ENCODE results near the gene MIA3. TPM values are rescaled to one million over a fixed set of nuclear protein-coding genes. Genes with fewer than 3 reads are reported as not detected.

The MIA3 gene
- total and polyA plus RNA-seq, 2 experiments from 2014 or later = 32.7 to 40.0 TPM

GRCh38 chr1:222620566-222620965, 2.7 kb downstream of the MIA3 start:
- Histone ChIP-seq H3K4me3 (no peak overlapping the region), H2AFZ (no peak overlapping the region)

More at GRCh38 chr1:222620566-222620965, 2.7 kb downstream of the MIA3 start:
- DNase-seq (ENCODE audit: low spot score) (no peak), ATAC-seq (no peak)
- Histone ChIP-seq H3K4me1 (ENCODE audit: insufficient read depth) (peaks cover 18% of the 10 kb centered on the region), H3K79me2 (replicated peaks; ENCODE audit: insufficient read depth) (peaks cover 40% of the 10 kb centered on the region), H3K27me3 (ENCODE audit: insufficient read depth) (no peaks in the 10 kb centered on the region), H3K4me2 (no peak overlapping the region), H4K20me1 (replicated peaks; ENCODE audit: insufficient read depth) (peaks cover 10% of the 10 kb centered on the region), H3K9me2 (ENCODE audit: insufficient read depth) (no peaks in the 10 kb centered on the region), H3K27ac (ENCODE audit: low read depth) (no peak overlapping the region), H3F3A (replicated peaks; ENCODE audit: low read depth) (peaks cover 6% of the 10 kb centered on the region; the same call in 1 of the 2 replicates), H3K36me3 (ENCODE audit: insufficient read depth) (peaks cover 15% of the 10 kb centered on the region; the same call in 1 of the 2 replicates)
- H3K9me3 Mint-ChIP-seq = no peaks in the 10 kb centered on the region
- no peak overlapping the region for H3K4me3 Mint-ChIP-seq
- H3K36me3 Mint-ChIP-seq (ENCODE audit: low read depth) = peaks cover 21% of the 10 kb centered on the region
- peaks cover 11% of the 10 kb centered on the region for H3K4me1 Mint-ChIP-seq
- H3K27ac Mint-ChIP-seq = no peak overlapping the region
- peaks cover 8% of the 10 kb centered on the region for H3K27me3 Mint-ChIP-seq (ENCODE audit: insufficient read depth, low read depth, poor library complexity)
- no peak for TF ChIP-seq ZNF462 (CRISPR knock-in tag; IDR thresholded peaks at IDR 0.05)
- TF ChIP-seq CTCF (conservative IDR thresholded peaks at IDR 0.05; ENCODE audit: low read depth in 2 of 2) = no peak
- TF ChIP-seq EZH2phosphoT487 (IDR thresholded peaks at IDR 0.05; ENCODE audit: unreplicated experiment) = no peak
- TF ChIP-seq ZNF331 (CRISPR knock-in tag; IDR thresholded peaks at IDR 0.05; ENCODE audit: low read depth) = no peak
- TF ChIP-seq NANOG (IDR thresholded peaks at IDR 0.05; ENCODE audit: borderline replicate concordance) = no peak
- no peak for TF ChIP-seq CREB1 (CRISPR knock-in tag; IDR thresholded peaks at IDR 0.05; ENCODE audit: low read depth)
- TF ChIP-seq JUNB (IDR thresholded peaks at IDR 0.05; ENCODE audit: unreplicated experiment) = no peak
- no peak for TF ChIP-seq ZNF114 (CRISPR knock-in tag; IDR thresholded peaks at IDR 0.05)
- no peak for TF ChIP-seq EZH2 (IDR thresholded peaks at IDR 0.05; ENCODE audit: low read depth, unreplicated experiment)
- no peak for TF ChIP-seq POLR2AphosphoS5 (IDR thresholded peaks at IDR 0.05; ENCODE audit: low read depth)
- TF ChIP-seq STAT1 (IDR thresholded peaks at IDR 0.05; ENCODE audit: unreplicated experiment) = no peak
- TF ChIP-seq REST (IDR thresholded peaks at IDR 0.05; ENCODE audit: unreplicated experiment) = no peak
- no peak for TF ChIP-seq ETS1 (IDR thresholded peaks at IDR 0.05)
